HG03571 (cell line): ENCODE measurements around the gene ACER2.
"Not testable (repeated sequence)": the region's sequence is repeated elsewhere in the genome, so short reads cannot be mapped to it uniquely, and the experiment has no call there.

Experiments
- ATAC-seq: cut with Tn5 transposase; IDR thresholded peaks from one replicate; pipeline ENCODE4 v1.9.1; 2021; ENCODE audit not compliant: unreplicated experiment

Gene ACER2

DNA sequence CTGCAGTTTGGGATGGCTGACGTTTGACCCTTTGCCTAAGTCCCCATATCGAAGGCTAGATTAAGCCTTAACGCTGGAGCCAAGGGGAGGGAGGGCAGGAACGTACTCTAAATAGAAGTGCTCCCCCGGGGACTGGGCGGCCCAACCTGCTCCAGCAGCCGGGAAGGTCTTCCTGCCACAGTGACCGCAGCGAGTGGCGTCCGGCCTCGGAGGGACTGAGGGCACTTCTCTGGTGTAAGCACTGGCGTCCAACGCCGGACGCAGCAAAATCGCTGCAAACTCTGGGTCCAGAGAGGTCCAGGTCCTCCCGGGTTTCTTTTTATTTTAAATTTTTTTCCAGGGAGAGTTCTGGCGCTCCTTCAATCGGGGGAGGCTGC lies 505 bp upstream of the ACER2 start:
- ATAC-seq: peak; percentile 6

DNA sequence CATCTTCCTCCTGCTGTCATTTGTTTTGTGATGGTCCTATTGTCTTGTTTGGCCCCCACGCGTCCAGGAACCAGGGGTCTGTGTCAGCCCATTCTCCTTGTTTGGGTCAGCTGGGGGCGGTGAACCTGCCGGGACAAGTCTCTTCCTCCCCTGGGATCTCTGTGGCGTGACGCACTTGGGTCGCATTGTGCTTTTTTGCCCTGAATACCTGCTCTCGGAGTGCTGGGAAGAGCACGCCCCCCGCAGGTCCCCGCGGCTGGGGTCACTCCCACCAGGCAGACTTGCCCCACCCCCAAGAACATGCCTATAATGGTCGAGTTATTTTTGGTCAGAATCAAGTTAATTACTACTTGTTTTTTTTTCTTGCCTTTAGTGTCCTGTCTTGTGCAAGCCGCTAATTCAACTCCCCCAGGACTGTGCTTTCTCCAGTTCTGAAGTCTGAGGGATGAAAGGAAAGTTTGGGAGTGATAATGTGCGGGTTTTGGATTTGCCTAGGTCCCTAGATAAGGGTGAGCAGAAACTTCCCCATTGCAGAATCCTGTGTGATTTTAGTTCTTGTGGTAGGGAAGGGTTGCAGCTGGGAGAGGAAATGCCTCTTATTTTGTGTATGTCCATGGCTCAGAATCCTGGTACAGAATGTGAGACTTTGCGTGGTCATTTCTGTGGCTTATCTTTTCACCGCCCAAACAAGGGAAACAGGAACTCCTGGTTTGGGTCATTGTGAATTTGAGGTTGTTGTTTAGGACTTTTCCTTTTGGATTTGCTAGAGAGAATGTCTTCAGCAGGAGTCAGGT lies 789 bp downstream of the ACER2 start:
- ATAC-seq: peak; percentile 19

DNA sequence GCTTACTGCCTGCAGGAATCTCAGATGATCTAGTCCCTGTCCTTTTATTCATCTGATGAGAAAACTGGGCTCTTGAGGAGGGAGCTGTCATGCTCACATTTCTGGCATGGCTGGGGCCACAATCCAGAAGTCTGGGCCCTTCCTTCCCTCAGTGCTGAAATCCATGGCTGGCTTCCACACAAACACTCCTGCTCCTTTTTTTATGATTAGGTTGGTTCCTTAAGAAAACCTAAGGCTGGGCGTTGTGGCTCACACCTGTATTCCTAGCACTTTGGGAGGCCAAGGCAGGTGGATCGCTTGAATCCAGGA lies 1.3 kb downstream of the ACER2 start:
- ATAC-seq: no peak

DNA sequence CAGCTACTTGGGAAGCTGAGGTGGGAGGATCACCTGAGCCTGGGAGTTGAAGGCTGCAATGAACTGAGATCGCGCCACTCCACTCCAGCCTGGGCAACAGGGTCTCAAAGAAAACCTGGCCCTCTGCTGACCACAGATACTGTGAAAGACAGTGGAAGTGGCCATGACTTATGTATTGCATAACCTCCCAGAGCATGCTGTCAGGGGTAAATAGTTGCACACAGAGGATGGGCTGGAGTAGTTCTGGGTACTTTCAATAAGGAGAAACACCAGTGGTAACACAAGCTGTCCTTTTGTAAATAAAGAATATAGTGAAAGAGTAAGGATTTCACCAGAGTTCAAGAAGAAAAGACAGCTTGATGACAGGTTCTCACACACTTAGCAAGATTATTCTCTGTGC lies 1.8 kb downstream of the ACER2 start:
- no peak for ATAC-seq

DNA sequence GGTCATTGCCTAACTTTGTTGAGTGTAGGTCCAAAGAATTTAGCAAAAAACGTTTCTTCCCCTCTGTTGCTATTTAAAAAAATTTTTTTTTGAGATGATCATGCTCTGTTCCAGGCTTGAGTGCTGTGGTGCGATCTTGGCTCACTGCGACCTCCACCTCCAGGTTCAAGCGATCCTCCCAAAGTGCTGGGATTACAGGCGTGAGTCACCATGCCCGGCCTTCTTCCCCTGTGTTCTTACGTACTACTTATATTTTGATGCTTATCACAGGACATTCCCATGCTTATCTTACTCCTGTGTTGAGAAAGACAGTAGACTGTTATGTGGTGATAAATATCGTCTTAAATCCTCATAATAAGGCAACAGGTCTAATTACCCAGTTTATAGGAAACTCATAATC lies 2.5 kb downstream of the ACER2 start:
- ATAC-seq: no peak

DNA sequence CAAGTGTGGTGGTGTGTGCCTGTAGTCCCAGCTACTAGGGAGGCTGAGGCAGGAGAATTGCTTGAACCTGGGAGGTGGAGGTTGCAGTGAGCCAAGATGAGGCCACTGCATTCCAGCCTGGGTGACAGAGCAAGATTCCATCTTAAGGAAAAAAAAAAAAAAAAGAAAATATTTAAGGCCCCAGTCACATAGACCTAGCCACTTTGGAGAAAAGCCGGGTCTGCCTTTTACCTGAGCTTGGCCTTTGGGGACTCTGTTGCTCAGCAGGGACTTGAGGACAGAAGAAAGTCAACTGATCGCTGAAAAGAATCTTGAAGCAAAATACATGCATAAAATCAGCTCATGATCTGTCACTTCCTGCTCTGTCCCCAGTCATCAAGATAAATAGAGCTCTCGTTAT lies 4.6 kb downstream of the ACER2 start:
- ATAC-seq: not testable (repeated sequence)

DNA sequence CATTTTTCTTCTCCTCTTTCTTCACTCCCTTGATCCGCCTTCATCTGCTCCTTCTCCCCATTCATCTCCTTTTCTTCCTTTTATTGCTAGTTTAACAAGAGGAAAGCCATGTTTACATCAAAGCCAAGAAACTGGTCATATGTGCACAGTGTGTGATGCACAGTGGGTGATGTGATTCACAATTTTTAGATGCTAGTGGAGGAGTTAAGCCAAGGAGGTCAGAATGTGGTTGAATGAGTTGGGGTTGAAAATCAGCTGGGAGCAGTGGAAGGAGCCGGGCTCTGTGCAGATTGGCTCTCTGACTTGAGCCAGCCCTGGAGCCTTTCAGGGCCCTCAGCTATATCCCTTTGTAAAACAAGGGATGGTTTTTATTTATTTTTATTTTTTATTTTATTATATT lies 7.3 kb downstream of the ACER2 start:
- ATAC-seq: no peak

DNA sequence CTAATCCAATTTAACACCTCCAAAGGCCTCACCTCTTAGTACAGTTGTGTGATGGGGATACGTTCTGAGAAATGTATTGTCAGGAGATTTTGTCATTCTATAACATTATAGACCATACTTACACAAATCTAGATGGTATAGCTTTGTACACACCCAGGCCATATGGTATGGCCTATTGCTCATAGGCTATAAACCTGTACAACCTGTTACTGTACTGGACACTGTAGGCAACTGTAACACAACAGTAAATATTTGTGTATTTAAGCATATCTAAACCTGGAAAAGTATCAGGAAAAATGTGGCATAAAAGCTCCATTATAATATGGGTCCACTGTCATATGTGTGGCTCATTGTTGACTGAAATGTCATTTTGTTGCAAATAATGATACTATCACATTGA lies 12.1 kb downstream of the ACER2 start:
- no peak for ATAC-seq

DNA sequence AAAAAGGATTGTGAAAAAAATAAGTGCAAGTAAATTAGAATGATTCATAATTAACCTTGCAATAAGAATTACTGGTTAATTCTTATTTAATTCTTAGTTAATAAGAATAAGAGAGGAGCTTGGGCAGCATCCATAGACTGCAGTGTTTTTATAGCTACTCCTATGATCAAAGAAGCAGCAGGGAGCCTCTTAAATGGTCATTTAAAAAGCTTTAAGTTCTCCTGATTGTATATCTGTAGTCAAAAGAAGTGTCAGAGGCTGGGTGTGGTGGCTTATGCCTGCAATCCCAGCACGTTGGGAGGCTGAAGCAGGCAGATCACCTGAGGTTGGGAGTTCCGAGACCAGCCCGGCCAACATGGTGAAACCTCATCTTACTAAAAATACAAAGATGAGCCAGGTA lies 14.4 kb downstream of the ACER2 start:
- ATAC-seq: no peak

DNA sequence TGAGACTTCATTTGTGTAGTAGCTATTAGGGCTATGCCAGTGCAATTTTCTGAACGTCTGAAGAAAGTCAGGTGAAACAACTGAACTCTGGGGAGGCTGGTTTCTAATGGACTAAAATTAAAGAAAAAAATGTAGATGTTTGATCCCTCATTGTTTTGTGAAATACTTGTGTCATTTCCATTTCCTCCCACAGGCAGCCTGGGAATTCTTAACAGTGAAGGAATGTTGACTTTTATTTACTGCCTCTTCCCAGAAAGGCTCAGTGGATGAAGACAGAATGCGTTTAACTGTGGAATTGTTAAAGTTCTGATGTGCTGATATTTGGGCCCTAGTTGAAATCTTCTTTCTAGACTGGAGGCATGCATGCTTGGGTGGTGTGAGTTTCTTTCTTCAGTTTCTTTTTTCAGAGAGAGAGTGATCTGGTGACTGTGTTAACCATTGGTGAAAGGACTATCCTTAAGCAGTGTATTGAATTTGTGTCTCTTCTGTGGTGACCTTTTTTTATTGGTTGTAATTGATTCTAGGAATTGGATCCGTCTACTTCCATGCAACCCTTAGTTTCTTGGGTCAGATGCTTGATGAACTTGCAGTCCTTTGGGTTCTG lies 15.5 kb downstream of the ACER2 start:
- no peak for ATAC-seq

DNA sequence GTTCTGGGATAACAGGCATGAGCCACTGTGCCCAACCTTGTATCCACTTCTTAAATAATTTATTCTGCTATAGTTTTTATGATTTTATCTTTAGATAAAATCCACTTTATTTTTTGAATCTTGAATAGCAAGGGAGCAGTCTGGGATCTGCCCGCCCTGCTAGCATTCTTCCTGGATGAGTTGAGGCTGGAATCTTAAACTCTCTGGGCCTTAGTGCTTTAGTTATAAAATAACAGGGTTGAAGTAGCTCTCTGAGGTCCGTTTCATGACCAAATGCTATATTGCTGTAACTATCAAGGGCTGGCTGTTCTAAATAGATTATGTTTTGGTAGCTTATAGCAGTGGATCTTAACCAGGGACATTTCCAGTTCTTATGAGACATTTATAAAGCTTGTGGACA lies 20.8 kb downstream of the ACER2 start:
- no peak for ATAC-seq

DNA sequence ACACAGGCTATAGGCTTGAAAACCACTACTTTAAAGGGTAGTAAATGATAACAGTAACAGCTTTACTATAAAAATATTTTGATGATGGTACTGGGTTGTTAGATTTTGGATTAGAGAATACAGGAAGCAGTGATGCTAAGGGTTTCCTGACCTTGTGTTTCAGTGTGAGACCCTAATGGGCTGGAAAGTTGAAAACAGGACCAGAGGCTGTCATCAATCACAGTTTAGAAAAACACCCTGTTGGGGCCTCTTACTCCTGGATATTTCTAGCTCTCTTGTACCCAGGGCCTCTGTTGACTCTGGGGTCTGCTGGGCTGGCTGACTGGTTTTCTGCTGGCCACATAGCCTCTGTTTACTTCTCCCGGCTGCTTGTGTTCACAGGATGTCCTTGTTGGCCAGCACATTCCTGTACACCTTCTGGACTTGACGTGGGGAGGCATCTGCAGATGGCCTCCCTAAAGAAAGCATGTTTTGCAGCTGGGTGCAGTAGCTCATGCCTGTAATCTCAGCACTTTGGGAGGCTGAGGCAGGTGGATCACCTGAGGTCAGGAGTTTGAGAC lies 21.5 kb downstream of the ACER2 start:
- ATAC-seq: no peak

DNA sequence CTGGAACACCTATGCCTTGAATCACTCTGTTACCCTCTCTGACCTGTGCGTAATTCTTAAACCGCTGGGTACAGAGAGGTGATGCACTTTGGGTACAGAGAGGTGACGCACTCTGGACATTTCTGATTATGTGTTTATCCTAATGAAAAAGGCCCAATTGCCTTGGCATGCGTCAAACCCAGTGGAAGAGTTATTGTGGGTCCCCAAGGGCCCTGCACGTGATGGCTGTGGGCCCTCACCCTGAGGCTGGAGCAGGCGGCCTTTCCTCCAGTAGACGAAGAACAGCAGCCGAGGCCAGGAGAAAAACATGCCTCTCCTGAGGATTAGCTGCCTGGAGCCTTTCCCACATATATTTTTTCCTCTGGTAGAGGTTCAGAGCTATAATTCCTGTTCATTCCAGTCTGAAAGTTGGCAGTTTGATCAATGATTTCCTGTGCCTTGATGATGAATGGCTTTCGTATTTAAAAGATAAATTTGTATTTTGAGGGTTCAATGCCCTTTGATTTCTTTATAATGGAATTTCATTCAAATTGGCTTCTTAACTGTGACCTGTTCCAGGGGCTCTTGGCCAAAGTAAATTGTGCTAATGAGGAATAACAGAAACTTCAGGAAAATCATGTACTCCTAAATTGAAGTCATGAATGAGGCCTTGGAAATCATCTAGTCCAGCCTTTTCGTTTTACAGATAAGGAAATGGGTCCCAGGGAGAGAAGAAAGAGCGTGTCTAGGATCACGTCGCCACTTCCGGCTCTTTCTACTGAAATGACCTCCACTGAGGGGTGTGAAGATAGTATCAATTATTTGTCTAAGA lies 22.8 kb downstream of the ACER2 start:
- no peak for ATAC-seq

DNA sequence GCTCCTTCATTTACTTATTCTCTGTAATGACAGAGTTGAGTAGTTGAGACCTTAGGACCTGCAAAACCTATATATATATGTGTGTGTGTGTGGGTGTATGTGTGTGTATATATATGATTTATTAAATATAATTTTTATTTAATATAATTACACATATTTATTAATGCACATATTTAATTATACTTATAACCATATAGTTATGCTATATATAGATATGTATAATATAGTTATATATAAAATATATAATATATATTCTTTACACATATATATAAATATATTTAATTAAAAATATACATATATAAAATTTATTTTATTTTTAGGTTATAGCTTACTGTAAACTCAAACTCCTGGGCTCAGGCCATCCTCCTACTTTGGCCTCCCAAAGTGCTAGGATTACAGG lies 23.7 kb downstream of the ACER2 start:
- no peak for ATAC-seq

DNA sequence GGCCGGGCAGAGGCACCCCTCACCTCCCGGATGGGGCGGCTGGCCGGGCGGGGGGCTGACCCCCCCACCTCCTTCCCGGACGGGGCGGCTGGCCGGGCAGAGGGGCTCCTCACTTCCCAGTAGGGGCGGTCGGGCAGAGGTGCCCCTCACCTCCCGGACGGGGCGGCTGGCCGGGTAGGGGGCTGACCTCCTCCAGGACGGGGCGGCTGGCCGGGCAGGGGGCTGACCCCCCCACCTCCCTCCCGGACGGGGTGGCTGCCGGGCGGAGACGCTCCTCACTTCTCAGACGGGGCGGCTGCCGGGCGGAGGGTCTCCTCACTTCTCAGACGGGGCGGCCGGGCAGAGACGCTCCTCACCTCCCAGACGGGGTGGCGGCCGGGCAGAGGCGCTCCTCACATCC lies 24.9 kb downstream of the ACER2 start:
- not testable (repeated sequence) for ATAC-seq

DNA sequence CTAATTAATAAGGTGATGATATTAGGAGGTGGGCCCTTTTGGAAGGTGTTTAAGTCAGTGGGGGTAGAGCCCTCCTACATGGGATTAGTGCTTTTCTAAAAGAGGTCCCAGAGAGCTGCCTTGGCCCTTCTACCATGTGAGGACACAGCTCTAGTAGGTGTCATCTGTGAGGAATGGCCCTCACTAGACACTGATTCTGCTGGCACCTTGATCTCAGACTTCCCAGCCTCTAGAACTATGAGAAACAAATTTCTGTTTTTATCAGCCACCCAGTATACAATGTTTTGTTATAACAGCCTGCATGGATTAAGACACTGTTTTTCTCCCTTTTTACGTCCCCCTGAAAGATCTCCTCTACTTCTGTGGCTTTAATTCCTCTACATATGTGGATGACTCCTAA lies 31.6 kb downstream of the ACER2 start:
- no peak for ATAC-seq

DNA sequence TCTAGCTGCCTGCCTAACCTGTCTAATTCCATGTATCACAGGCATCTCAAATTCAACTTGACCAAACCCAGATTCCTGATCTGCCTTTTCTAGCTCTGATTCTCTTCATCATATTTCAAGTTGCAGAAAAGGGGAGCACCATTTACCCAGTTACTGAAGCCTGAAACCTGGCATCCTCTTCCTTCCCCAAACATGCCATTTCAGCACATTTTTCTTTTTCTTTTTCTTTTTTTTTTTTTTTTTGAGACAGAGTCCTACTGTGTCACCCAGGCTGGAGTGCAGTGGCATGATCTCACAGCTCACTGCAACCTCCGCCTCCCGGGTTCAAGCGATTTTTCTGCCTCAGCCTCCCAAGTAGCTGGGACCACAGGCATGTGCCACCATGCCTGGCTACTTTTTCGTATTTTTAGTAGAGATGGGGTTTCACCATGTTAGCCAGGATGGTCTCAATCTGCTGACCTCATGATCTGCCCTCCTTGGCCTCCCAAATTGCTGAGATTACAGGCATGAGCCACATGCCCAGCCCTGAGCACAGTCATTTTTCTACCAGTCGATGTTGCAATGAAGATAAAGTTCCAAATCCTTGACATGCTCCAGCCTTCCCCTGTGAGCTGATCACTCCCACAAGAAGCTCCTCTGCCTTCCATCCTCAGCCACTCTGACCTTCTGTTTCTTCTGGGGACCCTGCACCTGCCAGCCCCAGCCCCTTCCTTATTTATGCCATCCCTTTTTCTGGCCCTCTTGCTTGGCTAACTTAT lies 32.2 kb downstream of the ACER2 start:
- ATAC-seq: no peak

DNA sequence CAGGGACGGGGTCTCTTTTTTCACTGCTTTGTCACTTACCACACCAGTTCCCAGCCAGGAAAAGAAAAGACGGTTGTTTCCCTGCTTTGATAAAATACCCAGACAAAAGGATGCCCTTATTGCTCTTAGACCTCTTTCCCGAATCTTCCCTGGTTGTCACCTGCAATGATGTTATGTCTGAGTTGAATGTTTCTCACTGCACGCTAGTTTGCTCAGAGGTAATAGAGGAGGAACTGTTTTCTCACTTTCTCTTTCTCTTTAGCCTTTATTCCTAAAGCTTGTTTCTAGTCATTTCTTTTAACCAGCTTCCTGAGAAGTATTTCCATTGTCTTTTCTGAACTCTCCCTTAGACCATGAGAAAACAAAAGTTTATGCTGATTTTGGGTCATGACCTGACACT lies 32.9 kb downstream of the ACER2 start:
- ATAC-seq: peak; percentile 72

DNA sequence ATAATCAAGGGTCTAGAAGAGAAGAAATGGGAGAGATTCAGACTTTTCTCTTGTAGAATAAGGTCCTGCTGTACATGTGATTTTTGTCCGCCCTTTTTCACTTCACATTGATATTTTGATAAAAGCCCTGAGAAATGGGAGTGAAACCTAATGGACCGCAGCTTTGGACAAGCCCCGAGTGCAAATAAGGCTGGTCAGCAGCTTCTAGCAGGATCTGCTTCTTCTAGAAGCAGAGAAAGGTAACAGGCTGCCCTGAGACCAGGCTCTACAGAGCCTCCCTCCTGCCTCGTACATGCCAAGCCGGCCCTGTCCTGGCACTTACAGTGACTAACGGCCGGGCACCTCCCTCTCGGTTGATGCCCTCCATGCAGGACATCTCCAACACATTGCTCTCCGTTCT lies 33.4 kb downstream of the ACER2 start:
- no peak for ATAC-seq

DNA sequence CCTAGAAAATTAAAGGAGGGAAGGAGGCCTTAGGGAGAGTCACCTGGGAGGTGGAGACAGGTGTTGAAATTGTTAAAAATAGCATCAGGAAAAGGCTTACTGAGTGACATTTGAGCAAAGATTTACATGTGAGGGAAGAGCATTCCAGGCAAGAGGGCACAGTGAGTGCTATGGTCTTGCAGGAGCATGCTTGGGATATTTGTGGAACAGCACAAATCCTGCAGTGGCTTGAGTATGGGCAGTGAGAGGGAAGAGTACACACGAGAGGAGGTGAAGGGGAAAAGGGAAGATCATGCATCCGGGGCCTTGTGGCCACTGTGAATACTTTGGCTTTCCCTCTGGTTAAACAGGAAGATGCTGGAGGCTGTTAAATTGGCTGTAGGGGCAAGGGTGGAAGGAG lies 36.6 kb downstream of the ACER2 start:
- ATAC-seq: no peak

DNA sequence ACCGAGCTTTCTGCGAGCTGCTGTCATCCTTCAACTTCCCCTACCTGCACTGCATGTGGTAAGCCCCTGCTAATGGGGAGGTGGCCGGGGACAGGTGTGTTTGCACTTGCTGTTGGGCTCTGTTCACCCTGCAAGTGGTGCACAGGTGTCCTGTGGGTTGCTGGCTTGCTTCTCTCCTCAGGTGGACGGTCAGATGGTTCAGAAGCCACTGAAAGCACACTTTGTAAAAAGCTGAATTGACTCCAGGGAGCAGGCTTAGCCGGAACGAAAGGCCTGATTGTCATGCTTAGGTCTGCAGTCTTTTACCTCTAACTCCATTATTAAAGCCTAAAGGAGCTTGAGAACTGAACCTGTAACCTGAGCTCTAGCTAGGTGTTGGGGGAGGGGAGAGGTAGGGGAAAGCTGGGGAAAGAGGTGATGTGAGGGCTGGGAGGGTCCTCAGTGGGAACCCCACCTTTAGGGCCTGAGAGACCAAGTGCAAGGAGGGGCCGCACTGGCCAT lies 37.6 kb downstream of the ACER2 start:
- no peak for ATAC-seq
